DND-41 (cell line): Measurements from ENCODE around the gene ARL8A.

Source experiments
- ATAC-seq: fragments of 200-7000 bp; cut with Tn5 transposase; 3 replicates; pipeline ENCODE4 v1.9.1; 2021; ENCODE audit warnings: low read depth; ENCODE audit not compliant: insufficient read depth
- DNase-seq: peaks from one replicate; pipeline ENCODE4 v3.0.0-alpha.2; 2020
- H2AFZ ChIP-seq: 2 replicates; pipeline ENCODE4 v1.6.0; 2012; ENCODE audit warnings: low read depth, low read length
- H3K27ac ChIP-seq: 2 replicates; pipeline ENCODE4 v1.5.1; 2012; ENCODE audit warnings: low read length, inconsistent platforms
- H3K27me3 ChIP-seq: fragments of 200-600 bp; sonication (generic); 2 replicates; pipeline ENCODE4 v1.6.0; 2012; ENCODE audit warnings: low read length, mild to moderate bottlenecking, inconsistent platforms; ENCODE audit not compliant: insufficient read depth, poor library complexity
- H3K36me3 ChIP-seq: 2 replicates; pipeline ENCODE4 v1.5.1; 2012; ENCODE audit warnings: low read length, inconsistent platforms; ENCODE audit not compliant: insufficient read depth
- H3K4me1 ChIP-seq: 2 replicates; pipeline ENCODE4 v1.5.1; 2012; ENCODE audit warnings: mild to moderate bottlenecking, low read length; ENCODE audit not compliant: insufficient read depth
- H3K4me2 ChIP-seq: 2 replicates; pipeline ENCODE4 v1.6.0; 2012; ENCODE audit warnings: mild to moderate bottlenecking, moderate library complexity, low read length, inconsistent platforms; ENCODE audit not compliant: insufficient read depth
- H3K4me3 ChIP-seq, 2 experiments: fragments of 200-600 bp in 1 of 2; shearing (Covaris generic) in 1 of 2; 2 replicates each; pipeline ENCODE4 v1.5.1; 2012 to 2016; ENCODE audit warnings: inconsistent platforms in 2 of 2, low read length in 2 of 2, mild to moderate bottlenecking in 2 of 2, low read depth in 1 of 2, moderate library complexity in 1 of 2
- H3K79me2 ChIP-seq: 2 replicates; pipeline ENCODE4 v1.6.0; 2012; ENCODE audit warnings: low read length, inconsistent platforms; ENCODE audit not compliant: insufficient read depth
- H3K9ac ChIP-seq: 2 replicates; pipeline ENCODE4 v1.6.0; 2012; ENCODE audit warnings: low read depth, mild to moderate bottlenecking, inconsistent platforms, low read length, moderate library complexity
- H3K9me3 ChIP-seq: 2 replicates; pipeline ENCODE4 v1.5.1; 2012; ENCODE audit warnings: low read length, moderate library complexity, mild to moderate bottlenecking, inconsistent platforms; ENCODE audit not compliant: insufficient read depth, severe bottlenecking
- H4K20me1 ChIP-seq: 2 replicates; pipeline ENCODE4 v1.6.0; 2012; ENCODE audit warnings: low read length; ENCODE audit not compliant: insufficient read depth
- CTCF ChIP-seq: IDR thresholded peaks from 2 replicates; pipeline ENCODE4 v1.5.1; 2012; ENCODE audit warnings: borderline replicate concordance, low read length, moderate library complexity, mild to moderate bottlenecking; ENCODE audit not compliant: poor library complexity, severe bottlenecking; ENCODE audit errors: extremely low read depth
- EZH2 ChIP-seq: IDR thresholded peaks from 3 replicates; pipeline ENCODE4 v1.6.1; 2012; ENCODE audit warnings: borderline replicate concordance, low read depth, mild to moderate bottlenecking, moderate library complexity, low read length, inconsistent platforms; ENCODE audit not compliant: severe bottlenecking

Gene ARL8A

GRCh38 chr1:202189001-202189790, 44.7 kb upstream of the ARL8A start:
- Histone ChIP-seq H3K4me3 (no peak overlapping the region), H3K79me2 (no peaks in the 10 kb centered on the region), H2AFZ (no peak overlapping the region), H3K36me3 (no peaks in the 10 kb centered on the region), H3K9me3 (no peaks in the 10 kb centered on the region), H4K20me1 (peaks cover 7% of the 10 kb centered on the region; the same call in 1 of the 2 replicates), H3K4me1 (0 out of 2 replicates have a peak, but pooled peaks cover 5% of the 10 kb centered on the region), H3K9ac (no peak overlapping the region), H3K4me2 (no peak overlapping the region), H3K27ac (no peak overlapping the region), H3K27me3 (peaks cover 4% of the 10 kb centered on the region)
- peak; percentile 82 for DNase-seq
- TF ChIP-seq EZH2 (no peak), CTCF (peak; percentile 74)
- peak; percentile 88 for ATAC-seq

GRCh38 chr1:202187697-202188407, 43.3 kb upstream of the ARL8A start:
- no peaks in the 10 kb centered on the region for H3K79me2 ChIP-seq
- H3K4me2 ChIP-seq, result no peak overlapping the region
- no peaks in the 10 kb centered on the region for H3K9me3 ChIP-seq
- 0 out of 2 replicates have a peak, but pooled peaks cover 2% of the 10 kb centered on the region for H3K4me1 ChIP-seq
- H2AFZ ChIP-seq, result no peak overlapping the region
- no peak overlapping the region for H3K27ac ChIP-seq
- no peaks in the 10 kb centered on the region for H3K36me3 ChIP-seq
- ATAC-seq, result no peak
- DNase-seq, result no peak
- H3K9ac ChIP-seq, result no peak overlapping the region
- no peak overlapping the region for H3K4me3 ChIP-seq
- no peak for TF ChIP-seq EZH2
- H4K20me1 ChIP-seq, result peaks cover 3% of the 10 kb centered on the region; the same call in 1 of the 2 replicates
- H3K27me3 ChIP-seq, result no peaks in the 10 kb centered on the region

- no peak overlapping the region for H3K9ac ChIP-seq
- H3K4me1 ChIP-seq, result 0 out of 2 replicates have a peak, but pooled peaks cover 2% of the 10 kb centered on the region
- no peak overlapping the region for H3K4me3 ChIP-seq
- ATAC-seq, result no peak
- no peaks in the 10 kb centered on the region for H3K9me3 ChIP-seq
- no peaks in the 10 kb centered on the region for H3K36me3 ChIP-seq
- H3K79me2 ChIP-seq, result no peaks in the 10 kb centered on the region
- DNase-seq, result no peak
- H3K4me2 ChIP-seq, result no peak overlapping the region
- H2AFZ ChIP-seq, result no peak overlapping the region
- H3K27me3 ChIP-seq, result no peaks in the 10 kb centered on the region
- TF ChIP-seq EZH2, result no peak
- no peak for TF ChIP-seq CTCF
- H4K20me1 ChIP-seq, result peaks cover 3% of the 10 kb centered on the region; the same call in 1 of the 2 replicates
- no peak overlapping the region for H3K27ac ChIP-seq
These were observed 42.6 kb upstream of the ARL8A start for GRCh38 chr1:202187041-202187671.

GRCh38 chr1:202186327-202186726, 41.8 kb upstream of the ARL8A start:
- Histone ChIP-seq H2AFZ (no peak overlapping the region), H3K9ac (no peak overlapping the region), H3K27me3 (no peaks in the 10 kb centered on the region), H3K9me3 (no peaks in the 10 kb centered on the region), H3K36me3 (no peaks in the 10 kb centered on the region), H3K27ac (no peak overlapping the region), H3K4me3 (no peak overlapping the region), H3K79me2 (no peaks in the 10 kb centered on the region), H4K20me1 (peaks cover 3% of the 10 kb centered on the region; the same call in 1 of the 2 replicates), H3K4me2 (no peak overlapping the region), H3K4me1 (0 out of 2 replicates have a peak, but pooled peaks cover 2% of the 10 kb centered on the region)
- TF ChIP-seq CTCF (no peak), EZH2 (no peak)
- no peak for ATAC-seq
- no peak for DNase-seq
